ENCODE data around the gene MON1A. TPM values are rescaled to one million over a fixed set of nuclear protein-coding genes. Genes with fewer than 3 reads are reported as not detected.

Gene MON1A
- total RNA-seq, 1 donor from 2014 or later, result 5.7 TPM

DNA sequence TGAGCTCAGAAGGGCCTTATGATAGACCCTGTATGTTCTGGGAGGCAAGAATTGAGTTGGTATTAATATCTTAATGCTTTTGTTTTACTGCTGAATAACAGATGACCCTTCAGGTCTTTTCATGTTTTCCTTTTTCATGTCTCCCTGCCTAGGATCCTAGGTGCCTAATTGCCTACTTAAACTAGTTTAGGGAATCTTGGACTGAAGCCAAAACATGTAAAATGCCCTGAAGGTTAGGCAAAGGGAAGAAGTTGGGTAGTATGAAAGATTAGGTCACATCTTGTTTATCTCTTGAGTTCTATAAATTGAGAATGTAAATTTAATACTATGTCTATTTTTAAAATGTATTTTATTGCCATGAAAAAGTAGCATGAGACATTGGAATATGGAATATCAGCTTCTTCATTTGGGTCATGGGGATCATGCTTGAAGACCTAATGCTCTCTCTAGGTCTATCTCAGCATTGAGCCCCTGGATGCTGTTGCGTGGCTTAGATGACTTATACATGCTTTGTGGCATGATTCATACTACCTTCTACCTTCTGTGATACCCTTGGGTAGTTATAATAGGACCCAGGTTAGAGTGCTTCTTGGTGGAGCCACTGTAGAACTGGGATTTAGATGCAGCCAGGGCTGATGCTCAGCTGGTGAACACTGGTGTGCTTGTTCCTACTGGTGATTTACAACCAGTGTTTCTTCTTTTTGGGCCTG is 36.8 kb upstream of the MON1A start:
- Mint-ChIP-seq H3K9me3 (no peaks in the 10 kb centered on the region), H3K4me1 (peaks cover 10% of the 10 kb centered on the region), H3K27ac (peak overlapping the region; percentile 21), H3K36me3 (peaks cover 15% of the 10 kb centered on the region), H3K4me3 (no peak overlapping the region), H3K27me3 (ENCODE audit: low read depth) (no peaks in the 10 kb centered on the region)
- no peak for DNase-seq (ENCODE audit: low spot score in 2 of 2, unreplicated experiment in 2 of 2)
- TF ChIP-seq, protein P1, sequence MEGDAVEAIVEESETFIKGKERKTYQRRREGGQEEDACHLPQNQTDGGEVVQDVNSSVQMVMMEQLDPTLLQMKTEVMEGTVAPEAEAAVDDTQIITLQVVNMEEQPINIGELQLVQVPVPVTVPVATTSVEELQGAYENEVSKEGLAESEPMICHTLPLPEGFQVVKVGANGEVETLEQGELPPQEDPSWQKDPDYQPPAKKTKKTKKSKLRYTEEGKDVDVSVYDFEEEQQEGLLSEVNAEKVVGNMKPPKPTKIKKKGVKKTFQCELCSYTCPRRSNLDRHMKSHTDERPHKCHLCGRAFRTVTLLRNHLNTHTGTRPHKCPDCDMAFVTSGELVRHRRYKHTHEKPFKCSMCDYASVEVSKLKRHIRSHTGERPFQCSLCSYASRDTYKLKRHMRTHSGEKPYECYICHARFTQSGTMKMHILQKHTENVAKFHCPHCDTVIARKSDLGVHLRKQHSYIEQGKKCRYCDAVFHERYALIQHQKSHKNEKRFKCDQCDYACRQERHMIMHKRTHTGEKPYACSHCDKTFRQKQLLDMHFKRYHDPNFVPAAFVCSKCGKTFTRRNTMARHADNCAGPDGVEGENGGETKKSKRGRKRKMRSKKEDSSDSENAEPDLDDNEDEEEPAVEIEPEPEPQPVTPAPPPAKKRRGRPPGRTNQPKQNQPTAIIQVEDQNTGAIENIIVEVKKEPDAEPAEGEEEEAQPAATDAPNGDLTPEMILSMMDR (IDR thresholded peaks at IDR 0.05; ENCODE audit: unreplicated experiment), result no peak

DNA sequence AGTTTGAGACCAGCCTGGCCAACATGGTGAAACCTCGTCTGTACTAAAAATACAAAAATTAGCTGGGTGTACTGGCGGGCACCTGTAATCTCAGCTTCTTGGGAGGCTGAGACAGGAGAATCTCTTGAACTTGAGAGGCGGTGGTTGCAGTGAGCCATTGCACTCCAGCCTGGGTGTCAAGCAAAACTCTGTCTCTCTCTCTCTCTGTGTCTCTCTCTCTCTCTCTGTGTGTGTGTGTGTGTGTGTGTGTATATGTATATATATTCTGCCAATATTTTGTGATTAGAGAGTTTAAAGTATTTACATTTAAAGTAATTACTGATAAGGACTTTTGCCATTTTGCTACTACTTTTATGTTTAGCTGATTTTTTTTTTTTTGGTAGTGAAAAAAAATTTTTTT is 26.0 kb upstream of the MON1A start:
- no peak overlapping the region for H3K4me3 Mint-ChIP-seq
- TF ChIP-seq, protein P1 (IDR thresholded peaks at IDR 0.05; ENCODE audit: unreplicated experiment), result no peak

DNA sequence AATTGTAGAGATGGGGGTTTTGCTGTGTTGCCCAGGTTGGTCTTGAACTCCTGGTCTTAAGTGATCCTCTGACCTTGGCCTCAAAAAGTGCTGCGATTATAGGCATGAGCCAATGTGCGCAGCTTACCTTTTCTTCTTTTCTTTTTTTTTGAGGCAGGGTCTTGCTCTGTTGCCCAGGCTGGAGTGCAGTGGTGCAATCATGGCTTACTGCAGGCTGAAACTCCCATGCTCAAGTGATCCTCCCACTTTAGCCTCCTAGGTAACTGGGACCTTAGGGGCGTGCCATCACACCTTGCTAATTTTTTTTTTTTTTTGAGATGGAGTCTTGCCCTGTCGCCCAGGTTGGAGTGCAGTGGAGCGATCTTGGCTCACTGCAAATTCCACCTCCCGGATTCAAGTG is 23.3 kb upstream of the MON1A start:
- no peak overlapping the region for H3K4me3 Mint-ChIP-seq
- TF ChIP-seq, protein P1 (IDR thresholded peaks at IDR 0.05; ENCODE audit: unreplicated experiment), result no peak
- peak in 1 of 2 experiments; percentile 11 for DNase-seq (ENCODE audit: low spot score in 2 of 2, unreplicated experiment in 2 of 2)
- no peak overlapping the region for H3K27ac Mint-ChIP-seq
- no peaks in the 10 kb centered on the region for H3K9me3 Mint-ChIP-seq
- peaks cover 10% of the 10 kb centered on the region for H3K4me1 Mint-ChIP-seq
- H3K36me3 Mint-ChIP-seq, result peaks cover 4% of the 10 kb centered on the region
- H3K27me3 Mint-ChIP-seq (ENCODE audit: low read depth), result no peaks in the 10 kb centered on the region

More for the DNA sequence above, 26.0 kb upstream of the MON1A start:
- Mint-ChIP-seq H3K27ac (no peak overlapping the region), H3K36me3 (peaks cover 4% of the 10 kb centered on the region), H3K27me3 (ENCODE audit: low read depth) (no peaks in the 10 kb centered on the region), H3K4me1 (peaks cover 14% of the 10 kb centered on the region), H3K9me3 (no peaks in the 10 kb centered on the region)
- DNase-seq (ENCODE audit: low spot score in 2 of 2, unreplicated experiment in 2 of 2), result no peak

DNA sequence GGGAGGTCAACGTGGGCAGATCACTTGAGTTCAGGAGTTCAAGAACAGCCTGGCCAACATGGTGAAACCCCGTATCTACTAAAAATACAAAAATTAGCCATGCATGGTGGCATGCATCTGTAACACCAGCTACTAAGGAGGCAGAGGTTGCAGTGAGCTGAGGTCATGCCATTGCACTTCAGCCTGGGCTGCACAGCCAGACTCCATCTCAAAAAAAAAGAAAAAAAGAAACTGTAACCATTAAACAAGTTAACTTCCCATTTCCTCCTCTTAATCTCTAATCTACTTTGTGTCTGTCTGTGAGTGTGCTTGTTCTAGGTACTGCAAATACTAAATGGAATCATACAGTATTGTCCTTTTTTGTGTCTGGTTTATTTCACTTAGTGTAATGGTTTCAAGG is 13.0 kb upstream of the MON1A start:
- no peak overlapping the region for H3K4me3 Mint-ChIP-seq
- TF ChIP-seq, protein P1 (IDR thresholded peaks at IDR 0.05; ENCODE audit: unreplicated experiment), result no peak
- peaks cover 12% of the 10 kb centered on the region for H3K4me1 Mint-ChIP-seq

DNA sequence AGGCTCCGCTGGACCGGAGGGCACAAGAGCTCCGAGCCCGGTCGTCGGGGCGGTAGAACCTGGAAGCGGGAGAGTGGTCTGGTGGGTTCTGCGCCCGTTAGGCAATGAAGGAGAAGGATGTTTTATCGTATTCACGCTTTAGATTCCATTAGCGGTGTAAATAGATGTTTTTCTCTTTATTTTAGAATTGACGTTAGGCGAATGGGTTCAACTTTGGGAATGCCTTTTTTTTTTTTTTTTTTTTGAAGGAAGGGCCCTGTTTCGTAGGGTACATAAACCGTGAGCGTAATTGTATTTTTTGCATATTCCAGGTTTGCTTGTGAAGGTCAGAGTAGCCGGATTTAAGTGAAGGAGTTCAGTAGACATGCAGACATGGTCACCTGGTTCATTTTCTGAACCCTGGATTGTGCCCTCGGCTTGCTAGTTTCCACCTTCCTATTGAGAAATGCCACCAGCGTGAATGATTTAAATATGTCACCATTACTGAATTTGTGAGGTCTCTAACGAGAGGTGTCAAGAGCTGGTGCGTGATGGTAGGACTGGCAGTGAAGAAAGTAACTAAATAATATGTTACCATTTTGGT is 11.1 kb upstream of the MON1A start:
- H3K27ac Mint-ChIP-seq, result peak overlapping the region; percentile 99
- H3K4me1 Mint-ChIP-seq, result peaks cover 12% of the 10 kb centered on the region
- H3K9me3 Mint-ChIP-seq, result peaks cover 5% of the 10 kb centered on the region
- H3K27me3 Mint-ChIP-seq (ENCODE audit: low read depth), result no peaks in the 10 kb centered on the region
- peak overlapping the region; percentile 97 for H3K4me3 Mint-ChIP-seq
- no peak for DNase-seq (ENCODE audit: low spot score in 2 of 2, unreplicated experiment in 2 of 2)
- H3K36me3 Mint-ChIP-seq, result peaks cover 8% of the 10 kb centered on the region
- TF ChIP-seq, protein P1 (IDR thresholded peaks at IDR 0.05; ENCODE audit: unreplicated experiment), result no peak

More for the DNA sequence above, 13.0 kb upstream of the MON1A start:
- no peak overlapping the region for H3K27ac Mint-ChIP-seq
- peaks cover 14% of the 10 kb centered on the region for H3K36me3 Mint-ChIP-seq
- H3K9me3 Mint-ChIP-seq, result peaks cover 5% of the 10 kb centered on the region
- DNase-seq (ENCODE audit: low spot score in 2 of 2, unreplicated experiment in 2 of 2), result no peak
- no peaks in the 10 kb centered on the region for H3K27me3 Mint-ChIP-seq (ENCODE audit: low read depth)
